ENCODE results near the gene SEMA6B.

GRCh38 chr19:4587527-4587926 lies 28.0 kb upstream of the SEMA6B start:
- no peak for TF ChIP-seq RAD21 (IDR thresholded peaks at IDR 0.05; ENCODE audit: insufficient read depth, low read depth, low read length)
- no peak for TF ChIP-seq TARDBP (IDR thresholded peaks at IDR 0.05; ENCODE audit: borderline replicate concordance)
- TF ChIP-seq, protein P1, sequence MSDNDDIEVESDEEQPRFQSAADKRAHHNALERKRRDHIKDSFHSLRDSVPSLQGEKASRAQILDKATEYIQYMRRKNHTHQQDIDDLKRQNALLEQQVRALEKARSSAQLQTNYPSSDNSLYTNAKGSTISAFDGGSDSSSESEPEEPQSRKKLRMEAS (IDR thresholded peaks at IDR 0.05; ENCODE audit: low read depth, low read length): no peak
- TF ChIP-seq CTCF (IDR thresholded peaks at IDR 0.05 in 2 of 3, conservative IDR thresholded peaks at IDR 0.05 in 1 of 3; ENCODE audit: control insufficient read depth in 2 of 3, extremely low read depth in 1 of 3, insufficient read depth in 1 of 3, low read depth in 3 of 3, low read length in 3 of 3): no peak
- TF ChIP-seq ZNF274 (IDR thresholded peaks at IDR 0.05; ENCODE audit: insufficient read depth, insufficient read length): no peak
- no peak for TF ChIP-seq CEBPB (IDR thresholded peaks at IDR 0.05; ENCODE audit: borderline replicate concordance in 1 of 2, low read depth in 2 of 2, low read length in 2 of 2)

All from GM12878 (cell line).